Stimulated activated CD4-positive, alpha-beta T cell treated with anti-CD3 and anti-CD28 coated beads, Interleukin-12 subunit alpha, Interleukin-12 subunit beta, amount 100 ng/mL, for 24 hours (primary cell): ENCODE measurements around the gene RPS16.

Experiments
- DNase-seq, 2 experiments: peaks; one replicate each; pipeline ENCODE4 v3.0.0-alpha.2; 2020; ENCODE audit warnings: low read depth in 2 of 2

RPS16 gene

DNA sequence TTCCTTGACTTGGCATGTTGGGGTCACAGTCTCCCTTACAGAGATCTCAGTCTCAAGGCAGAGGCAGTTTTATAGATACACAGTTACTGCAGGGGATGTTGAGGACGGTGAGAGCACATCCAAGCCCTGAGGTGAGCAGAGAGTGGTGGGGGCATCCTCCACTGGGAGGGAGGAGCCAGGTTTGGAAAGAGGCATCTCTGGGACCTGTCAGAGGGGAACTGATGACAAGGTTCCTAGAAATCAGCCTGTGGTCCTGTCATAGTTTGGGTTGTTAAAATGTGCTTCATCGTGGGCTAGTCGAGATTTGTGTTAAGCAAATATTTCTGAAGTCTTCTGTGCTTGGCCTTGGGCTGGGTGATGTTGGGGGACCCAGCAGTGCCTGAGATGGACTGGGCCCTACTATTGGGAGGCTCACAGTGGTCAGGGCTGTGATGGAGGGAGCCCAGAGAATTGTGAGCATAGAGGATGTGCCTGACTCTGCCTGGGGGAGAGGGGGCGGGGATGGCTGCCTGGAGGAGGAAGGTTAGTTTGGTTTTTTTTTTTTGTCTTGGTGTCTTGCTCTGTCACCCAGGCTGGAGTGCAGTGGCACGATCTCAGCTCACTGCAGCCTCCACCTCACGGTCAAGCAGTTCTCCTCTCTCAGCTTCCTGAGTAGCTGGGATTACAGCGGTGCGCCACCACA lies 13.5 kb upstream of the RPS16 start:
- DNase-seq = no peak

DNA sequence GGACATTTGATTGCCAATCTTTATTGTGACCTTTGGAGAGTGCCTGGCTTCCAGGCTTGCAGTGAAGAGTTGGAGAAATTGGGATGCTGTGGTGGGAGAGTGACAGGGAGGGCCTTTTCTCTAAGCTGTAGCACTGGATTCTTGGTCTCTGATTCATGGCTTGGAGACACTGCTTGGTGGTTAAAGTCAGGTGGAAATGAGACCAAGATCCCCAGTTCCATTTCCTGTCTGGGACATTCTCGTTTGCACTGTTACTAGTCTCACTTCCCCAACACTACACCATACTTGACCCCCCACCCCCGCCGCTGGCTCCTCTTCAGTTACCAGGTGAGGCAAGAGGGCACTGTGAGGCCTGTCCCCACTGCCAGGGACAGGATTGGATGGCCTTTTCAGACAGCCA lies 12.5 kb upstream of the RPS16 start:
- no peak for DNase-seq

DNA sequence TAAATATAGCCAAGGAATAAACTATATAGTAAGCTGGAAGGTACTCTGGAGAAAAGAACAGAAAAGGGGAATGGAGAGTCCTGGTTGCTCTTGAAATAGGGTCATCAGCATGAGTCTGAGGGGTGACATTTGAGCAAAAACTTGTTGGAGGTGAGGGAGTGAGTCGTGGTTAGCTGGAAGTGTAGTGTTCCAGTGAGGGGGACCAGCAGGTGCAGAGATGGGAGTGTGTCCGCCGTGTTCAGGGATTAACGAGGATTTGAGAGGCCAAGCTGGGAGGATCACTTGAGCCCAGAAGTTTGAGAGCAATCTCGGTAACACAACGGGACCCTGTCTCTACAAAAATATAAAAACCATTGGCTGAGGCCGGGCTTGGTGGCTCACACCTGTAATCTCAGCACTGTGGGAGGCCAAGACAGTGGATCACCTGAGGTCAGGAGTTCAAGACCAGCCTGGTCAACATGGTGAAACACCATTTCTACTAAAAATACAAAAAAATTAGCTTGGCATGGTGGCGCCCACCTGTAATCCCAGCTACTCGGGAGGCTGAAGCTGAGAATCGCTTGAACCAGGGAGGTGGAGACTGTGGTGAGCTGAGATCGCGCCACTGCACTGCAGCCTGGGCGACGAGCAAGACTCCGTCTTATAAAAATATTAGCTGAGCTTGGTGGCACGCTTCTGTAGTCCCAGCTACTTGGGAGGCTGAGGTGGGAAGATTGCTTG lies 10.8 kb upstream of the RPS16 start:
- no peak for DNase-seq

DNA sequence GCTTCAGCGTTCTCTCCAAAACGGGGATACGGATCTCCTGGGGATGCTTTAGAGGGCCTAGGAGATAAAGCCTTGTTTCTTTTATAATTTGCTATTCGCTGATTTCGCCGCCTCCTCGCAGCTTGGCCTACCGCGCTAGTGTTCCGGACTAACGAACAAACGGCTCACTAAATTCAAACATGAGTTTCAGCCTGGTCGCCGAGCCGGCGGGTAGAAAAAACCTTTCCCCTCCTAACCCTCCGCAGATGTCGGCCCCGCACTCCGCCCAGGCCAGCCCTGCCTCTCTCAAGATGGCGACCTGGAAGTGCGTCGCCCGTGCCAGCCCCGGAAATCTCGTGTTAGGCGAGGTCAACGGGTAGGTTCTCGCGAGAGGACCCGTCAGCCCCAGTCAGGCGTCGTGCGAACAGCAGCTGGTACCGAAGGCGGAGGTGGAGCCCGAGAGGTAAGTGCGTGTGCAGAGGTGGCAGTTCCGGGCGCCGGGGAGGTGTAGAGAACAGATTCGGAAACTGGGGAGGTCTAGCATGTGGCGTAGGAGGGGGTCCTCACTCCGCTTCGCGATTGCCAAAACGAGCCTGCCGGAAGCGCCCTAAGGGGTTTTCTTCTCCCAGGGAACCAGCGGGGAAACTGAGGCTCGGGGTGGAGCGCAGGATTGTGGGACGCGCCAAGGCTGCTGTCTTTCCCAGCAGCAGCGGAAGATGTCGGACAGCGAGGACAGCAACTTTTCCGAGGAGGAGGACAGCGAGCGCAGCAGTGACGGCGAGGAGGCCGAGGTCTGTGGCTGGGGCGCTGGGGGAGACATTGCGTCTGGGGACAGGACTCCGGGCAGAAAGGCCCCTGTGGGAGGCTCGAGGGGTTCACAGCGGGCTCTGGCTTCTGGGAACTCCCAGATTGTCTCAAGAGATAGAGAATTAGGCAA lies 9.7 kb upstream of the RPS16 start, which contains the start of gene SUPT5H:
TSS of gene SUPT5H (plus strand) at position 387 of the 916 bp plus-strand sequence. CDS start at position 696, 309 bp downstream.
- DNase-seq = peak; percentile 94 to 96

DNA sequence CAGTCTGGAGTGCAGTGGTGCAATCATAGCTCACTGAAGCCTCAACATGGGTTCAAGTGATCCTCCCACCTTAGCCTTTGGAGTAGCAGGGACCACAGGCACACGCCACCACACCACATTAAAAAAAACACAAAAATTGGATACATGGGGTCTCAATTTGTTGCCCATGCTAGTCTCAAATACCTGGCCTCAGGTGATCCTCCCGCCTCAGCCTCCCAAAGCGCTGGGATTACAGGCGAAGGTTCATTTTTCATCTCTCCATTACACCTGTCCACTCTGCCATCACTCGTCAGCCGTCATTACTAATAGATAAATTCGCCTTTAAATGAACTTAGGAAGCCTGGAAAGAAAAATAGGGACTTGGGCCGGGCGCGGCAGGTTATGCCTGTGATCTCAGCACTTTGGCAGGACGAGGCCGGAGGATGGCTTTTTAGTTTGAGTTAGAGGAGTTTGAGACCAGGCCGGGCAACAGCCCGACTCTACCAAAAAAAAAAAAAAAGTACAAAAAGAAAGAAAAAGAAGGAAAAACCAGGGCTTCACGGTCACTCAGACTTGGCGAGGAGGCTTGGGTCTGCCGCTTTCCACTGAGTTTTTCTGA lies 8.9 kb upstream of the RPS16 start:
- no peak for DNase-seq

DNA sequence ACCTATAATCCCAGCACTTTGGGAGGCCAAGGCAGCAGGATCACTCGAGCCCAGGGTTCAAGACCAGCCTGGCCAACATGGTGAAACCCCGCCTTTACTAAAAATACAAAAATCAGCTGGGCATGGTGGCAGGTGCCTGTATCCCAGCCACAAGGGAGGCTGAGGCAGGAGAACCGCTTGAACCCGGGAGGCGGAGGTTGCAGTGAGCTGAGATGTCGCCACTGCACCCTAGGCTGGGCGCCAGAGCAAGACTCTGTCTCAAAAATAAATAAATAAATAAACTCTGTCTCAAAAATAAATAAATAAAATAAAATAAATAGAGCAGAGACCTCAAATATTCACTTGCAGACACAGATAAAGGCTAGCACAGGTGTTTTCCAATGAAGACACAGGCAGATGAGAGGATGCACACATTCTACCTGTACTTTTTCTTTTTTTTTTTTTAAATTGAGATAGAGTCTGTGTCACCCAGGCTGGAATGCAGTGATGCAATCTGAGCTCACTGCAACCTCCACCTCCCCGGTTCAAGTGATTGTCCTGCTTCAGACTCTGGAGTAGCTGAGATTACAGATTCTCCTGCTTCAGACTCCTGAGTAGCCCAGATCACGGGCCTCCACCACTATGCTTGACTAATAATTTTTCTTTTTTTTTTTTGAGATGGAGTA lies 2.7 kb upstream of the RPS16 start:
- DNase-seq = no peak

DNA sequence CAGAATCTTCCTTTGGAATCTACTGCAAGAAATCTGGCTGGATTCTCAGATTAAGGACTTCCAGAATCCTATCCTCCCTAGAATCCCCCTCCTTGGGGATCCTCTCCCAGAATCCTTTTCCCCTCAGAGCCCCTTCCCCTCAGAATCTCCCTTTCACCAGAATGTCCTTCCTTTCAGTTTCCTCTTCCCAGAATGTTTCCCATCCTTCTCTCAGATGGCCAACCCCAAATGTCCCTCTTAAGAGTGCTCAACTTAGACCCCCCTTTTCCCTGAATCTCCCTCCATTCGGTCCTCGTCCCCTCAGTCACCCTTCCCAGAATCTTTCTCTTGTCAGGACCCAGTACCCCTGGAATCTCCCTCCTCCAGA lies 584 bp upstream of the RPS16 start:
- no peak for DNase-seq

DNA sequence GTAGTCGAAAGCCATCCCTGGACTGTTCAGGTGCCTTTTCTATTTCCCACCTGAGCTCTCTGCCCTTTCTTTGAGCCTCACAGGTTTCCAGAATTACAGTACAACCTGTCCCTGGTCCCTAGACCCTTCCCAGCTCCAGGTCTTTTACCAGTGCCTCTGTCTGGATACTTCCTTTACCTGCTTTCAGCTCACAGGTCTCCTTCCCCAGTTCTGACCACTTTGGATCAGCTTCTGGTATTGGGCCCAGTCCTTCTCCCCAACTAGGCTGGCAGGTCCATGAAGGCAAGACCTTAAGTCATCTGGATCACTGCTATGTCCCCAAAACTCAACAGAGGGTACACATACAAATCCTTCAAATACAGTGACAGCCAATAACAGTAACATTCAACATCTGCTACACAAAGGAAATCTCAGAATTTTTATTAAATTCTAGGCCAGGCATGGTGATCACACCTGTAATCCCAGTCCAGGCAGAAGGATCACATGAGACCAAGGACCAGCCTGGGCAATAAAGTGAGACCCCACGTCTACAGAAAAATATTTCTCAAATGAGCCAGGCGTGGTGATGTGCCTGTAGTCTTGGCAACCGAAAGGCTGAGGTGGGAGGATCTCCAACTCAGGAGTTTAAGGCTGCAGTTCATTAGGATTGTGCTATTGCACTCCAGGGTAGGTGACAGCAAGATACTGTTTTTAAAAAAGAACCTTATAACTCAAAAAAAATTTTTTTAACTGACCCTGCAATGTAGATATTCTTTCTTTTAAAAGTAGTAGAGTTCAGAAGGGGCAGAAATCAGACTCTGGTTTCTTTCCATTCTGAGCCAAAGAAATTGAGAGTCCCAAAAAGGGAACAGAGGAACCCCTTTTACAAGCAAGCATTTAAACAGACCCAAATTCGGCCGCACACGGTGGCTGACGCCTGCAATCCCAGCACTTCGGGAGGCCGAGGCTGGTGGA lies 1.3 kb downstream of the RPS16 start:
- no peak for DNase-seq

DNA sequence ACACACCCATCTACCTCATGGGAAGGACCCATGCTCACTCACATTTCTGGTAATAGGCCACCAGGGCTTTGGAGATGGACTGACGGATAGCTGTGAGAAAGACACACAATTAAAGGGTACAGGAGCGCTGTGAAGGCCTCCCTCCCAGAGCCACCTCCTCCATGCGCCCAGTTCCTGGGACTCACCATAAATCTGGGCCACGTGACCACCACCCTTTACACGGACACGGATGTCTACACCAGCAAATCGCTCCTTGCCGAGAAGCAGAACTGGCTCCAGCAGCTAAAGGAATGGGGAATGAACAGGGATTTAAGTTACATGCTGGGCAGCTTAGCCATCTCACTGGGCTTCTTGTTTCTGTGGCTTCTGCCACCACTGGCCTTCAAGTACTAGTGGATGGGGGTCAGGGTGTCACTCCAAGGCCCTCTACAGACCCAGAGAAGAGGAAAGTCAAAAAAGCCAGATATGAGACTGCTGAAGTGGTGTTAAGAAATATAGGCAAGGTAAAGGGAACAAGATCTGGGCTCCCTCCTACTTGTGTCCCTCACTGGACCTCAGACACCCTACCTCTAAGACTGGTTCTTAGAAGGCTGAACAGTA lies 2.2 kb downstream of the RPS16 start:
- no peak for DNase-seq

DNA sequence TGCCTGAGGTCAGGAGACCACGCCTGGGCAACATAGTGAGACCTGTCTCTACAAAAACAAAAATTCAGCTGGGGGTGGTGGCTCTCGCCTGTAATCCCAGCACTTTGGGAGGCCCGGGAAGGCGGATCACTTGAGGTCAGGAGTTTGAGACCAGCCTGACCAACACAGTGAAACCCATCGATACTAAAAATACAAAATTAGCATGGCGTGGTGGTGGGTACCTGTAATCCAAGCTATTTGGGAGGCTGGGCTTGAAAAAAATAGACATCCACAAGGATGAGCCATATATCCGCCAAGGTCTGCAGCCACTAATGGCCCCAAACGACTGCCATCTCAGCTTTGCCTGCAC lies 3.1 kb downstream of the RPS16 start:
- no peak for DNase-seq

DNA sequence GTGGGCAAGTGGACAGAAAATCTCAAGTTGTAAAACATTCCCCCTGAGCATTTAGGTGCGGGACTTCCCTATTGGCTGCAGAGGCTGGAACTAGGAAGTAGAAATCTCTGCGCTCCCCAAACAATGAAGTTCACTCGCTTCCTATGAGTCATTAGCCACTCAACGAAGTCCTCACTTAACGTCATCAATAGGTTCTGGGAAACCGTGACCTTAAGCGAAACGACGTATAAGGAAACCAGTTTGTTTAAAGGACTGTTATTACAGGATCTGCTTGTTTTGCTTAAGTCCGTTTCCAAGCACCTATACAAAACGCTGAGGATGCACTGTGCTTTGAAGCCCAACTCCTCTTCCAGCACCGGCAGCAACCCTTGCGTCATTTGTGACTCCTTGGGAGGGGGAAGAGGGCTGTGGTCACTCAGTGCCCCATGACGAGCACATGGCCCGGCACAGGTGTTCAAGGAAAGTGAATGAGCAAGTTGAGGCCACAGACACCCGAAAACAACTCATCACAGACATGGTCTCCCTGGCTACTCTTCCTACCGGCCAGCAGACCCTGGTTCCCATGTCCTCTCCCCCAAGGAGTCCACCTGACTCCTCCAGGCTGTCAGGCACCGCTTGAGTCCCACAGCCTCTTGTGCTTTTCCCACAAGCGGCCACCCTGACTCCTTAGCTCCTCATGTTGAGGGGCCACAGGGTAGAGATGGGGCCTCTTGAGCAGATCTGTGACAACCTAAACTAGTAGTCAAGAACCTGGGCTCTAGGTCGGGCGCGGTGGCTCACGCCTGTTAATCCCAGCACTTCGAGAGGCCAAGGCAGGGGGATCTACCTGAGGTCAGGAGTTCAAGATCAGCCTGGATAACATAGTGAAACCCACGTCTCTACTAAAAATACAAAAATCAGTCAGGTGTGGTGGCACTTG lies 4.8 kb downstream of the RPS16 start:
- peak in 1 of 2 experiments; percentile 47 for DNase-seq

DNA sequence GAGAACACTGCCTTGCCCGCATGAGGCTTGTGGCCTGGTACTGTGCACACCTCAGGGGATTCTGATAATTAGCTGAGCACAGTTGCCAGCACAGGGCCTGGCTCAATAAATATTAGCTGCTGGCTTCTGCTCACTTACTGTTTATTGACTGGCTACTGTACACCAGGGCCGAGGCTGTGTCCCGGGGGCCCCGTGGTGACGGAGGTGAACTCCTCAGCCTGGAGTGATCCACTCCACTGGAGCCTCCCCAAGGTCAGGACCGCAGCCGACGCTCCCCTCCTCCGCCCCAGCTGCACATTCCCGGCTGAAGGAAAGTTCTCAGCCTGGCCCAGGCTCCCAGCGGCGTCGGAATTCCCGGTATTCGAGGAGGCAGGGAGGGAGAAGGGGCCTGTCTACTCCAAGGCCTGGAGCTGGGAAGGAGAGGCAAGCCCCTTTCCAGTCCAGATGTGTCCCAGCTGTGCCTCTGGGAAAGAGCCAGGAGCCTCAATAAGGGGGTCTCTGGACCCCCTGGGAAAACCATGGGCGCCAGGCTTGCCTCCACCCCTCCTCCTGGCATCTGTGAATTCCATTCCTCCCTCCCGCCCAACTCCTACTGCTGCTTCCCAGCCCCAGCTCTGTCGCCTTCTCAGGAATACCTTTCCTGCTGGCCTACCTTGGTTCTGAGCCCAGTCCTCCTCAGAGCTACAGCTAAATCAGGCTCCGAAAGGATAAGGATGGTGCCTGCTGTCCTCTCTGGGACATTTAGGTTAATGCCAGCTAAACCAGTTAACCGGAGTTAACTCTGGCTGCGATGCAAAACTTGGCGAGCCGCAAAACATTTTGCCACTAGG lies 7.3 kb downstream of the RPS16 start:
- DNase-seq = no peak

DNA sequence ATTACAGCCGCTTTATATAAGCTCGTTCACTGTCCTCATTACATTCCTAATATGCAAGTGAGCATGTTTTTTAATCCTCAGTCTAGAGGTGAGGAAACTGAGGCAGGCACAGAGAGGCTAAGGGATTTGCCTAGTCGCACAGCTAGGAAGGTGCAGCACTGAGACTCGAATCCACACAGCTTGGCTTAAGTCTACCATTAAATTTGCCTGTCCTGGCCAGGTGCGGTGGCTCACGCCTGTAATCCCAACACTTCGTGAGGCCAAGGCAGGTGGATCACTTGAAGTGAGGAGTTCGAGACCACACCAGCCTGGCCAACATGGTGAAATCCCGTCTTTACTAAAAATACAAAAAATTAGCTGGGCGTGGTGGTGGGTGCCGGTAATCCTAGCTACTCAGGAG lies 8.0 kb downstream of the RPS16 start:
- DNase-seq = no peak

DNA sequence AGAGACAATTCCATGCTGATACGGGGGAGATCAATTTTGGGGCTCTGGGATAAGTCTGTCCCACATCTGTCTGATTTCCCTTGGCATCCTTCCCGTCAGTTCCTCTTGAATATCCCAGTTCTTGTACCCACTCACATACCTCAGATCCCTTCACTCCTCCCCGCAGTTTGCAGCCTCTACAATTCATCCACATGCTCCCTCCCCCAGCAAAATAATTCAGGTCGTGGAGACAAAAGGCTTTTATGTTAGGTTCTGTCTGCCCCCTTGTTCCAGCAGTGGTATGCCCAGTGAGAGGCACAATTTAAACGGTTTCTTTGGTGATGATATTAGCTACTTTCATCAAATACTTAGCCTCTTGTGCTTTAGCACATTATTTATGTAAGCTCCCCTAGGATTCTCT lies 9.6 kb downstream of the RPS16 start:
- DNase-seq = no peak

DNA sequence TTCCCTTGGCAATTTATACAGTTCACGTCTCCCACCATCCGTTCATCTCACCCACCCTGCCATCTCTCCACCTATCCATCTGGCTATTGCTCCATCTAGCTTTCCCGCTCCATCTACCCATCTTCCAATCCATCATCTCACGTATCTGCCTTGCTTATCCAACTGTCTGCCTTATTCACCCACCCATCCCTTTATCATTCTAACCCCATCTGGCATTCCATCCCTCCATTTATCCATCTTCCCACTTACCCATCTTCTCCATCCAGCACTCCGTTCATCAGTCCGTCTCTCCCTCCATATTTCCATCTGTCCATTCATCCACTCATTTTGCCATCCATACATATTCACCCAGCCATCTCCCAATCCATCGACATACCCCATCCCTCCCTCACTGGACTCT lies 10.0 kb downstream of the RPS16 start:
- DNase-seq = no peak

DNA sequence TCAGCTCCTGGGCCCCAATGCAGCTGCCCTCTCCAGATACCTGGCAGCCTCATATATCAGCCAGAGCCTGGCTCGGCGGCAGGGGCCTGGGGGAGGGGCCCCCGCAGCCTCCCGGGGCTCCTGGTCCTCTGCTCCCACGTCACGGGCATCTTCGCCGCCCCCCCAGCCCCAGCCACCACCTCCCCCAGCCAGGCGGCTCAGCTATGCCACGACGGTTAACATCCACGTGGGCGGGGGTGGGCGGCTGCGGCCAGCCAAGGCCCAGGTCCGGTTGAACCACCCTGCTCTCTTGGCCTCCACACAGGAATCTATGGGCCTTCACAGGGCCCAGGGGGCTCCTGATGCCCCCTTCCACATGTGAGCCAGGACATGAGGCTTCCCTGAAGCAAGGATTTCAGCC lies 10.8 kb downstream of the RPS16 start:
- DNase-seq = no peak

DNA sequence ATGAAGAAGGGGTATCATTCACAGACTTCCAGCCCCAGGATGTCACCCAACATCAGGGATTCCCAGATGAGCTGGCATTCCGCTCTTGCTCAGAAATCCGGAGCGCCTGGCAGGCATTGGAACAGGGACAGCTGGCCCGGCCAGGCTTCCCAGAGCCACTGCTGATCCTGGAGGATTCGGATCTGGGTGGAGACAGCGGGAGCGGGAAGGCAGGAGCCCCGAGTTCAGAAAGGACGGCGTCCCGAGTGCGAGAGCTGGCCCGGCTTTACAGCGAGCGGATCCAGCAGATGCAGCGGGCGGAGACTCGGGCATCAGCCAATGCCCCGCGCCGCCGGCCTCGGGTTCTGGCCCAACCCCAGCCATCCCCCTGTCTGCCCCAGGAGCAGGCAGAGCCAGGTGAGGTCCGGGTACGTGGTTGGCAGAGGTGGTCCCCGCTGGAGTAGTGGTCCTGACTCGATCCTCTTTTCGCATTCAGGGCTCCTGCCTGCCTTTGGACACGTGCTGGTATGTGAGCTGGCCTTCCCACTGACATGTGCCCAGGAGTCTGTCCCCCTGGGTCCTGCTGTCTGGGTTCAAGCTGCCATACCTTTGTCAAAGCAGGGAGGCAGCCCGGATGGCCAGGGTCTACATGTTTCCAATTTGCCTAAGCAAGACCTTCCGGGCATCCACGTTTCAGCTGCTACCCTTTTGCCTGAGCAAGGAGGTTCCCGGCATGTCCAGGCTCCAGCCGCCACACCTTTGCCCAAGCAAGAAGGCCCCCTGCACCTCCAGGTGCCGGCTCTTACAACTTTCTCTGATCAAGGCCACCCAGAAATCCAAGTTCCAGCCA lies 12.3 kb downstream of the RPS16 start:
- no peak for DNase-seq
